HUES48 (cell line): Measurements from ENCODE around the gene TBK1.

Experiments used
- H3K27ac ChIP-seq: one replicate; pipeline ENCODE4 v1.7.0; 2013; ENCODE audit warnings: low read depth, low read length, inconsistent platforms
- H3K27me3 ChIP-seq: 2 replicates; pipeline ENCODE4 v1.6.1; 2013; ENCODE audit warnings: mild to moderate bottlenecking, low read length; ENCODE audit not compliant: control insufficient read depth, insufficient read depth
- H3K36me3 ChIP-seq: 2 replicates; pipeline ENCODE4 v1.6.1; 2013; ENCODE audit warnings: low read length; ENCODE audit not compliant: control insufficient read depth, insufficient read depth
- H3K4me1 ChIP-seq: 2 replicates; pipeline ENCODE4 v1.6.1; 2013; ENCODE audit warnings: mild to moderate bottlenecking, low read length; ENCODE audit not compliant: control insufficient read depth, insufficient read depth
- H3K4me3 ChIP-seq: 2 replicates; pipeline ENCODE4 v1.5.1; 2013; ENCODE audit warnings: mild to moderate bottlenecking, low read depth, low read length
- H3K9ac ChIP-seq: 2 replicates; pipeline ENCODE4 v1.6.1; 2013; ENCODE audit warnings: mild to moderate bottlenecking, low read depth, low read length, moderate library complexity
- H3K9me3 ChIP-seq: 2 replicates; pipeline ENCODE4 v1.6.1; 2013; ENCODE audit warnings: low read length; ENCODE audit not compliant: control insufficient read depth, insufficient read depth

TBK1 gene

DNA sequence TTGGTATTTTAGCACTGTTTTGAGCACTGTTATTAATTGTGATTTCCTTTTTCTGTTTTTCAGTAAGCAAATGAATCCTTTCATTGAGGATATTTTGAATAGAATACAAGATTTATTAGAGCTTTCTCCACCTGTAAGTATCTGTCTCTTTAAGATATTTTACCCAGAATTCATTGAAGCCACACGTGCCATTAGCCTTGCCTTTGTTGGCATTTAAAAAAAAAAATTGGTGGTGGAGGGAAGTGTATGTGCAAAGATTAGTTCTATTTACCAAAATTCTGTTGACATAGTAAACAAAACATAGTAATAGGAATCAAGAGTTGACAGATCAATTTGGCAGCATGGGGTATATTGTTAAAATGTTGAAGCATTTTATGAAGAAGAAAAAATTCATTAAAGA lies 23.9 kb upstream of the TBK1 start:
- H3K27me3 ChIP-seq, result no peaks in the 10 kb centered on the region
- no peak overlapping the region for H3K9ac ChIP-seq
- H3K4me3 ChIP-seq, result no peak overlapping the region
- peaks cover 100% of the 10 kb centered on the region for H3K36me3 ChIP-seq
- no peaks in the 10 kb centered on the region for H3K4me1 ChIP-seq
- H3K27ac ChIP-seq, result no peak overlapping the region
- H3K9me3 ChIP-seq, result no peaks in the 10 kb centered on the region

DNA sequence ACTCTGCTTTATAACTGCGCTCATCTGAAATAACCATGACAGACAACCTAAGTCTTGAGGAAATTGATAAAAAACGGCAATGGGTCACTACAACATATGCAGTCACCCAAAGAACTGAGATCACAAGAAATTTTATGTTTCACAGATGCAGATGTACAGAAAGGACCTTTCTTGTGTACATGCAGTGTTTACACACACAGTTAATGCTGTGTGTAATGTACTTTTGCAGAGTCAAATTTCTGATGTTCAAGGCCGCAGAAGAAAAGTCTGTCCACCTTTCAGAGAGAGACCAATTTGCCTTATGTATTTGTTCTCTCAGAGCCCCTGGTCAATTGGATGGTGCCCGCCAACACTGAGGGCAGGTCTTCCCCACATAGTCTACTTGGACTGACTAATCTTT lies 23.0 kb upstream of the TBK1 start:
- Histone ChIP-seq H3K9me3 (no peaks in the 10 kb centered on the region), H3K27me3 (no peaks in the 10 kb centered on the region), H3K27ac (no peak overlapping the region), H3K4me1 (no peaks in the 10 kb centered on the region), H3K4me3 (no peak overlapping the region), H3K9ac (no peak overlapping the region), H3K36me3 (peaks cover 100% of the 10 kb centered on the region)

DNA sequence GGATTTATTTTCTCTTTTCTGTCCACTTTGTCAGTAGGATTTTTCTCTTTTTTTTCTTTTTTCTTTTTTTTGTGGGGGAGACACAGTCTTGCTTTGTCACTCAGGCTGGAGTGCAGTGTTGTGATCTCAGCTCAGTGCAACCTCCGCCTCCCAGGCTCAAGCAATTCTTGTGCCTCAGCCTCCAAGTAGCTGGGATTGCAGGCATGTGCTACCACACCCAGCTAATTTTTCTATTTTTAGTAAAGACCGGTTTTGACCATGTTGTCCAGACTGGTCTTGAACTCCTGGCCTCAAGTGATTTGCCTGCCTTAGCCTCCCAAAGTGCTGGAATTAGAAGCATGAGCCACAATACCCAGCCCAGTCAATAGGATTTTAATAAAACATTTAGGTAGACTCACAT lies 21.0 kb upstream of the TBK1 start:
- Histone ChIP-seq H3K9ac (no peak overlapping the region), H3K36me3 (peaks cover 100% of the 10 kb centered on the region), H3K27ac (no peak overlapping the region), H3K4me3 (no peak overlapping the region), H3K27me3 (no peaks in the 10 kb centered on the region), H3K9me3 (no peaks in the 10 kb centered on the region), H3K4me1 (no peaks in the 10 kb centered on the region)

DNA sequence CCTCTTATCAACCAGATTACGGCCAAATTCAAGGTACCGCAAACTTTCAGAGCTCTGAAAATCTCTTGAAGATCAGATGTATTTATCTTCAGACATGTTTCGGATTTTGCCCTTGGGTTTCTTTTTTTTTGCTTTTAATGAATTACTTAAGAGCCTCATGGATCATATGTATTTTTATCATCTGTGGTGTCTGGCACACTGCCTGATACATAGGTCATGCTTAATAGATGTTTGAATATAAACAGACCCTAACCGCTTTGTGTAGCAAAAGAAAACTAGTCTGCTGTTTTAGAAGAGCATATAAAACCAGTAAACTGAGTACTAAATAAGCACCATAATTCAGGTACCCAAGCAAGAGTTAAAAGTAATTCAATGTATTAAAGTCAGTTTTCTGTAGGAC lies 20.1 kb upstream of the TBK1 start:
- no peak overlapping the region for H3K4me3 ChIP-seq
- H3K27me3 ChIP-seq, result no peaks in the 10 kb centered on the region
- no peak overlapping the region for H3K9ac ChIP-seq
- peaks cover 100% of the 10 kb centered on the region for H3K36me3 ChIP-seq
- no peaks in the 10 kb centered on the region for H3K4me1 ChIP-seq
- no peak overlapping the region for H3K27ac ChIP-seq
- no peaks in the 10 kb centered on the region for H3K9me3 ChIP-seq

DNA sequence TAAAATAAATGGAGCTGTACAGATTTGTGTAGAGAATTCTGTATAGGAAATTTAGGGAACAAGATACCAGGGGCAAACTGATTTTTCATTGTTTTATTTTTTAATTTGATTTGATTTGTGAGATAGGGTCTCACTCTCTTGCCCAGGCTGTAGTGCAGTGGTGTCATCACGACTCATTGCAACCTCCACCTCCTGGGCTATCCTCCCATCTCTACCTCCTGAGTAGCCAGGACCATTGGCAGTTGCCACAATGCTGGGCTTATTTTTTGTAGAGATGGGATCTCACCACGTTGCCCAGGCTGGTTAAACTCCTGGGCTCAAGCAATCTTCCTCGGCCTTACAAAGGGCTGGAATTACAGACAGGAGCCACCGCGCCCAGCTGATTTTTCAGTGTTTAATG lies 18.0 kb upstream of the TBK1 start:
- no peaks in the 10 kb centered on the region for H3K9me3 ChIP-seq
- no peak overlapping the region; the same call in 1 of the 2 replicates for H3K9ac ChIP-seq
- no peak overlapping the region for H3K27ac ChIP-seq
- H3K4me3 ChIP-seq, result no peak overlapping the region
- no peaks in the 10 kb centered on the region for H3K4me1 ChIP-seq
- H3K27me3 ChIP-seq, result no peaks in the 10 kb centered on the region
- H3K36me3 ChIP-seq, result peaks cover 100% of the 10 kb centered on the region

DNA sequence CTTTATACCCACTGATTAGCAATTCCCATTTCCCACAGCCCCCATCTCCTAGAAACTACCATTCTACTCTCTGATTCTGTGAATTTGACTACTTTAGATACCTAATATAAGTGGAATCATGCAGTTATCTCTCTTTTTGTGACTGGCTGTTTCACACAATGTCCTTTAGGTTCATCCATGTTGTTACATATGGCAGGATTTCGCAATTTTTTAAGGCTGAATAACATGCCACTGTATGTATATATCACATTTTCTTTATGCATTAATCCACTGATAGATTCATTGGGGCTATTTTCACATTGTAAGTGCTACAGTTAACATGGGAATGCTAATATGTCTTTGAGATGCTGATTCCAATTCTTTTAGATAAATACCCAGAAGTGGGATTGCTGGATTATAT lies 11.8 kb upstream of the TBK1 start:
- H3K4me3 ChIP-seq, result no peak overlapping the region
- no peaks in the 10 kb centered on the region for H3K27me3 ChIP-seq
- H3K27ac ChIP-seq, result no peak overlapping the region
- H3K36me3 ChIP-seq, result peaks cover 99% of the 10 kb centered on the region
- no peaks in the 10 kb centered on the region for H3K4me1 ChIP-seq
- no peaks in the 10 kb centered on the region for H3K9me3 ChIP-seq
- H3K9ac ChIP-seq, result no peak overlapping the region

DNA sequence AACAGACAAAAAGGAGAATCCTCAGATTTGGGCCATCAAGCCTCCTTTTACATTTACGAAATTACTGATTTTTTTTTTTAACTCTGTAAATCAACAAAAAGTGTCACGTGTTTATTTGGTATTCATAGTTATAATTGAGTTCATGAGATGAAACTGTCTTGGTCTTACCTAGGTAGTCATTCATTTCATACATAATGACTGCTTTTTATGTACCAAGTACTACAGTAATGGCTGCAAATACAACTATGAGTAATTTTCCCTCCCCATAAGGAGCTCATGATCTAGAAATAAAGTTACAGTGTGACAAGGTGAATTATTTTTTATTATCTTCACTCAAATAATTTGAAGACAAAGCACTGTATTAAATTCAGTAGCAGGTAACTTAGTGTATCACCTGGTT lies 6.4 kb upstream of the TBK1 start:
- Histone ChIP-seq H3K36me3 (peaks cover 96% of the 10 kb centered on the region), H3K4me1 (peaks cover 8% of the 10 kb centered on the region), H3K9me3 (no peaks in the 10 kb centered on the region)

DNA sequence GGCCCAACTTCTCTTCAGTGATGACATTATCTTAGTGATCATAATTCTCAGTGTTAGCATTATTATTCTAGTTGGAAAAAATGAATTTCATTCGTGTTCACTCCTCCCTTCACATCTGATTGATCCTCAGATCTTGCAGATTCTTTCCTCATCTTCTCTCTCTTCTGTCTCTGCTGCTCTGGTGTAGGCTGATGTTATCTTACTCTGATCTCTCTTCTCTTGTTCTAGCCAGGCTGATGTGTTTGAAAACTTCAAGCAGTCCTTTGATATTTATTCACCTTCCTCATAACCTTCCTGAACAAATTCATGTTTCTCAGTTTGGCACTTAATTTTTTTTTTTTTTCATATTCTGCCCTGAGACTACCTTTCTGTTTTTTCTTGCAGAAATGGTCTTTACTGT lies 5.6 kb upstream of the TBK1 start:
- H3K36me3 ChIP-seq, result peaks cover 88% of the 10 kb centered on the region
- no peak overlapping the region for H3K27ac ChIP-seq
- no peaks in the 10 kb centered on the region for H3K27me3 ChIP-seq
- no peak overlapping the region for H3K4me3 ChIP-seq
- H3K9me3 ChIP-seq, result no peaks in the 10 kb centered on the region
- no peak overlapping the region for H3K9ac ChIP-seq
- peaks cover 13% of the 10 kb centered on the region for H3K4me1 ChIP-seq

More for the DNA sequence above, 6.4 kb upstream of the TBK1 start:
- no peak overlapping the region for H3K27ac ChIP-seq
- no peaks in the 10 kb centered on the region for H3K27me3 ChIP-seq
- no peak overlapping the region for H3K9ac ChIP-seq
- no peak overlapping the region for H3K4me3 ChIP-seq

DNA sequence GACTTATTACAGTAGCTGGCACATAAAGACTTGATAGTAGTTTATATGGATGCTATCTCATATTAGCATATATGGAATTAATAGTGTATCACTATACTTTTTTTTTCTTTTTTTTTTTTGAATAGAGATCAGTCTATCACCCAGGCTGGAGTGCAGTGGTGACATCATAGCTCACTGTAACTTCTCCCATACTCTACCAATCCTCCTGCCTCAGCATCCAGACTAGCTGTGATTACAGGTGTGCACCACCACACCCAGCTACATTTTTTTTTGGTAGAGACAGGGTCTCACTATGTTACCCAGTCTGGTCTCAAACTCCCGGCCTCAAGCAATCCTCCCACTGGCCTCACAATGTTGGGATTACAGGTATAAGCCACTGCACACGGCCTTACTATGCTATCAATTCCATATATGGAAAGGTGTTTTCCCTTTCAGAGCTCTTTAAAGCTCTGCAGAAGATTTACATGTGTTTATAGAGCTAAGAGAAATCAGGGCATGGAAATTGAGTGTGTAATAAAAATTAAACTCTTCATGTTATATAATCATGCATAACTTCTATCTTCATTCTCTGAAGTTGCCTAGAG lies 1.8 kb upstream of the TBK1 start:
- H3K27me3 ChIP-seq, result no peaks in the 10 kb centered on the region
- peak overlapping the region; percentile 97; the same call in 1 of the 2 replicates for H3K4me3 ChIP-seq
- H3K4me1 ChIP-seq, result peaks cover 13% of the 10 kb centered on the region
- no peak overlapping the region for H3K9ac ChIP-seq
- peak overlapping the region; percentile 96 for H3K27ac ChIP-seq
- H3K9me3 ChIP-seq, result no peaks in the 10 kb centered on the region
- H3K36me3 ChIP-seq, result peaks cover 50% of the 10 kb centered on the region

DNA sequence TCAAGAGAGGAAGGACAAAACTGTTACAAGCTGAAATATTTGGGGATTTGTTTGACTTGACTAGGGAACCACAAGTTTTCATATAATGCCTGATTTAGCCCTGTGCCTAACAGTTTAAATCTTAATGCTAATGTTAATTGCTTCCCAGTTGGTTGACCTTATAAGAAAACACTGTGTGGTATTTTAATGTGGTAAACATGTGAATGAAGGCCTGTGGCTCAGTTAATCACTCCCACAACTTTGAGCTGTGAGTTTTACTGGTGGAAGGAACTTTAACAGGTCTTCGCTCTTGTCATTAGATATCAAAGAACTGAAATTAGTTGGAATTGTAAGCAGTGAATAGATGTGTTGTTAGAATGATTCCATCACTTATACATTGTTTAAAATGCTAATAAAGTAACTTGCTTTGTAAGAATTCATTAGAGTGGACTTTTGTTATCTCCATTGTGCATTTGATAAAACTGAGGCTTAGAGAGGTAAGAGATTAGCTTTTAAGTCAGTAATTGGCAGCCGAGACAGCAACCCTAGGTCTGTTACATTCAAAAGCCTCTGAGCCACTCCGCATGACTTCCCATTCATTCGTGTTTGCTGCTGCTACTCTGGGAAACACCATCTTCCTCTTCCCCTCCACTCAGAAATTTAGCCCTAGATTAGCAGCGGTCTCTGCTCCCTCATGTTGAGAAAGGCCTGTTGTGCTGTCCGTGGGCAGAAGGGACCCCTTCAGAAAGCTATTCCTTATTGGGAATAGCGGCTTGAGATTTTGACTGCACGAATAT lies 1.0 kb upstream of the TBK1 start:
- Histone ChIP-seq H3K27me3 (no peaks in the 10 kb centered on the region), H3K4me3 (peak overlapping the region; percentile 97), H3K27ac (peak overlapping the region; percentile 96), H3K9ac (peak overlapping the region; percentile 87), H3K36me3 (peaks cover 46% of the 10 kb centered on the region), H3K9me3 (no peaks in the 10 kb centered on the region), H3K4me1 (peaks cover 13% of the 10 kb centered on the region)

DNA sequence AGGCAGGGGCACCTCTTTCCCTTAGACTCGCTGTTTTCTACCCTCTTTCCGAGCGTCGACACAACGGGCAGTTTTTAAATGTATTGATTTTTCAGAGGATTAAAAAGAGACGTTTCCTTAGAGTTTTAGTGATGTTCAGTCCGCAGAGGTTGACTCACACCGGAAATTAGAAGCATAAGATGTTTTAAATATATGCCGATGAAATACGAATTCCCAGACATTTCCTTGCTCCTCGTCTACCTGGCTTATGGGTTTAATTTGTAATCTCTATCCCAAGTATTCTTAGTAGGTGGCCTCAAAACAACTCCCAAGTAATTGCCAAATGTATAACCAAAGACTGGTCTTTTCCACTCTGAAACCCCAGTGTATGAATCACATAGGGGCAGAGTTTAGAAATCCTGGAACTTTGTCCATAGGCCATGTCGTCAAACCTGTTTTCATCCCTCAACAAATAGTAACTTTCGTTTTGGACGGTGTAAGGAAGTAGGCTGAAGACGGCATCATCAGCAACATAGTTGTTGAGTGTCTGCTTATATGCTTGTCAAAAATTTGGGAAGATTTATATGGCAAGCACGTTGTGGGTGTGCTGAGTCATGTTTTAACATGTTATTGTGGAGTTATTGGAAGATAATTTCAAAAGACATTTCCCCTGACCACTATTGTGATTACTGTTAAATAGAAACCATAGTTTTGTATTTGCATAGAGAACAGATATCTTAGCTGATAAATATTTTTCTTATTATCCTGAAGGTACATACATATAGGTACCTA lies 824 bp downstream of the TBK1 start:
- Histone ChIP-seq H3K36me3 (peaks cover 41% of the 10 kb centered on the region), H3K27ac (peak overlapping the region; percentile 96), H3K9me3 (no peaks in the 10 kb centered on the region), H3K4me1 (peaks cover 13% of the 10 kb centered on the region), H3K9ac (peak overlapping the region; percentile 87), H3K4me3 (peak overlapping the region; percentile 97), H3K27me3 (no peaks in the 10 kb centered on the region)
